GM12892 (cell line): ENCODE results near the gene C20orf204.

ENCODE experiments used
- POLR2A ChIP-seq: IDR thresholded peaks from 2 replicates; pipeline ENCODE4 v1.6.1; 2011; ENCODE audit warnings: low read depth, low read length, control low read depth
- POLR2AphosphoS5 ChIP-seq: IDR thresholded peaks from 2 replicates; pipeline ENCODE4 v1.6.1; 2011; ENCODE audit warnings: low read depth, low read length, control low read depth
- TAF1 ChIP-seq: IDR thresholded peaks from 2 replicates; pipeline ENCODE4 v1.6.1; 2011; ENCODE audit warnings: low read depth, mild to moderate bottlenecking, control low read depth, low read length, borderline replicate concordance

DNA sequence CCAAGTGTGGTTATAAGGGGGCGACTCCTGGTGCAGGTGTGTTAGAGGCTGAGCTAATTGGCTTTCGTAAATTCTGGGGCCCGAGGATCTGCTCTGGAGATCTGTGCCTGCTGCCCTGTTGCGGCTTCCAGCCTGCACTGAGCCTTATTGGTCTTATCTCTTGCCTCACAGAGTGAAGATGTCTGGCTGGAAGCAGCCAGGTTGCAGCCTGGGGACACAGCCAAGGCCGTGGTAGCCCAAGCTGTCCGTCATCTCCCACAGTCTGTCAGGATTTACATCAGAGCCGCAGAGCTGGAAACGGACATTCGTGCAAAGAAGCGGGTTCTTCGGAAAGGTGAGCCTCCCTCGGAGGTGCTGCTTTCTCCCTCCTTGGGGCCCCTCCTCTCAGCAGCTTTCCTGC lies 35.1 kb upstream of the C20orf204 start:
- TF ChIP-seq POLR2AphosphoS5 (no peak), POLR2A (no peak), TAF1 (no peak)
